Measurements from ENCODE around the gene RRP15.
"Not testable (repeated sequence)": the region's sequence is repeated elsewhere in the genome, so short reads cannot be mapped to it uniquely, and the experiment has no call there.

RRP15 gene

GRCh38 chr1:218303176-218303879 is 18.2 kb downstream of the RRP15 start:
- no peak for DNase-seq (ENCODE audit: low spot score)
- TF ChIP-seq, protein P1, sequence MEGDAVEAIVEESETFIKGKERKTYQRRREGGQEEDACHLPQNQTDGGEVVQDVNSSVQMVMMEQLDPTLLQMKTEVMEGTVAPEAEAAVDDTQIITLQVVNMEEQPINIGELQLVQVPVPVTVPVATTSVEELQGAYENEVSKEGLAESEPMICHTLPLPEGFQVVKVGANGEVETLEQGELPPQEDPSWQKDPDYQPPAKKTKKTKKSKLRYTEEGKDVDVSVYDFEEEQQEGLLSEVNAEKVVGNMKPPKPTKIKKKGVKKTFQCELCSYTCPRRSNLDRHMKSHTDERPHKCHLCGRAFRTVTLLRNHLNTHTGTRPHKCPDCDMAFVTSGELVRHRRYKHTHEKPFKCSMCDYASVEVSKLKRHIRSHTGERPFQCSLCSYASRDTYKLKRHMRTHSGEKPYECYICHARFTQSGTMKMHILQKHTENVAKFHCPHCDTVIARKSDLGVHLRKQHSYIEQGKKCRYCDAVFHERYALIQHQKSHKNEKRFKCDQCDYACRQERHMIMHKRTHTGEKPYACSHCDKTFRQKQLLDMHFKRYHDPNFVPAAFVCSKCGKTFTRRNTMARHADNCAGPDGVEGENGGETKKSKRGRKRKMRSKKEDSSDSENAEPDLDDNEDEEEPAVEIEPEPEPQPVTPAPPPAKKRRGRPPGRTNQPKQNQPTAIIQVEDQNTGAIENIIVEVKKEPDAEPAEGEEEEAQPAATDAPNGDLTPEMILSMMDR (IDR thresholded peaks at IDR 0.05; ENCODE audit: extremely low read depth, missing control alignments), result no peak

GRCh38 chr1:218304281-218305039 is 19.4 kb downstream of the RRP15 start:
- TF ChIP-seq, protein P1 (IDR thresholded peaks at IDR 0.05; ENCODE audit: extremely low read depth, missing control alignments), result no peak
- no peak for DNase-seq (ENCODE audit: low spot score)

GRCh38 chr1:218305472-218306064 is 20.5 kb downstream of the RRP15 start:
- DNase-seq (ENCODE audit: low spot score), result no peak
- TF ChIP-seq, protein P1 (IDR thresholded peaks at IDR 0.05; ENCODE audit: extremely low read depth, missing control alignments), result no peak

- DNase-seq (ENCODE audit: low spot score), result no peak
- TF ChIP-seq, protein P1 (IDR thresholded peaks at IDR 0.05; ENCODE audit: extremely low read depth, missing control alignments), result no peak
Measured at GRCh38 chr1:218312509-218312908, 27.4 kb downstream of the RRP15 start.

DNA sequence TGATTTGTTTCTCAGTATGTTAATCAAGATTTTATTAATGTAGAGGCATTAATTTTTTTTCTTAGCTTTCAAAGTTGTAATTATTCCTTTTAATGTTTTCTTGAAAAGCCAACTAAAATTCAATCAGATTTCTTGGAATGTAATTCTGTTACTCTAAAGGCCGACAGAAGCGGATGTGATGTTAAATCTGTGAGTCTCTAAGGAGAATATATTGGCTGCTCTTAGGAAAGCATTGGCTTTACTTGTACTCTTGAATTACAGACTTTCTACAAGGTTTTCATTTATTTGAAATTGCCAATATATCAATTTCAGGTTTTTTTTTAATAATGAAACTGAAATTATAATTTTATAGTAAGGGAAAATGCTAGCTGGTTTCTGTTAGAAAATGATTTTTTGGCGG is 29.2 kb downstream of the RRP15 start:
- TF ChIP-seq, protein P1 (IDR thresholded peaks at IDR 0.05; ENCODE audit: extremely low read depth, missing control alignments), result no peak
- no peak for DNase-seq (ENCODE audit: low spot score)

GRCh38 chr1:218315638-218316037 is 30.5 kb downstream of the RRP15 start:
- DNase-seq (ENCODE audit: low spot score), result no peak
- TF ChIP-seq, protein P1 (IDR thresholded peaks at IDR 0.05; ENCODE audit: extremely low read depth, missing control alignments), result no peak

DNA sequence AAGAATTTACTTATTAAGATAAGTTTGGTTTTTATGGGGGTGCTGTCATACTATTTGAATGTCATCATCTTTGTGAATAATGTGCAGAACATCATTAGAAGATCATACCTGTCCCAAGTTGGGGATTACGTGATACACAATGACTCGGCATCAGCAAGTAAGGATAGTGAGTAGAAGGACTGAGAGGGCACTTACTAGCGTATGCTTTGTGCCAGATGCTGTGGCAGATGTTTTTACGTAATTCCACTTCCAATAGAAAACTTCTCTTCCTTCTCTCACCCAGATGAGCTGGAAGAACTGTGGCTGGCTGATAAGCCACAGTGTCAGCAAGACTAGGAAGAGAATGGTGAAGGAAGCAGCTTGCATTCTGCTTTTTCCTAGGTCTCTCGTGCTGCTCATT is 32.0 kb downstream of the RRP15 start:
- DNase-seq (ENCODE audit: low spot score), result no peak
- TF ChIP-seq, protein P1 (IDR thresholded peaks at IDR 0.05; ENCODE audit: extremely low read depth, missing control alignments), result no peak

- DNase-seq (ENCODE audit: low spot score), result not testable (repeated sequence)
Measured at GRCh38 chr1:218320182-218320581, 35.1 kb downstream of the RRP15 start.

All from GM20000 (cell line).